Breast epithelium (tissue), 4 donors: ENCODE results near the gene LEO1. TPM values are rescaled to one million over a fixed set of nuclear protein-coding genes. Genes with fewer than 3 reads are reported as not detected.

Experiments
- DNase-seq, 2 donors: peaks; one replicate each; pipeline ENCODE4 v3.0.0-alpha.2; 2019; ENCODE audit warnings: low spot score in 2 of 2
- H3K27ac ChIP-seq, 2 donors: fragments of 200-600 bp; sonication (generic) in 1 of 2; one replicate each; pipeline ENCODE4 v1.5.1; 2016 to 2019; ENCODE audit warnings: mild to moderate bottlenecking in 1 of 2
- H3K27me3 ChIP-seq, 2 donors: fragments of 200-600 bp; sonication (generic) in 1 of 2; one replicate each; pipeline versions ENCODE4 v1.5.1 to v1.6.0; 2017 to 2019; ENCODE audit warnings: control low read depth in 1 of 2, mild to moderate bottlenecking in 1 of 2
- H3K36me3 ChIP-seq: fragments of 200-600 bp; one replicate; pipeline ENCODE4 v1.5.1; 2019
- H3K4me1 ChIP-seq, 2 donors: fragments of 200-600 bp; sonication (generic); one replicate each; pipeline ENCODE4 v1.5.1; 2016 to 2019; ENCODE audit warnings: control low read depth in 1 of 2
- H3K4me3 ChIP-seq, 3 donors: fragments of 200-600 bp; sonication (generic); 1 replicate in 2 of 3; 2 replicates in 1 of 3; pipeline ENCODE4 v1.5.1; 2016 to 2019; ENCODE audit warnings: mild to moderate bottlenecking in 3 of 3, moderate library complexity in 2 of 3
- H3K9me3 ChIP-seq, 2 donors: fragments of 200-600 bp; sonication (generic) in 1 of 2; one replicate each; pipeline ENCODE4 v1.5.1; 2016 to 2019; ENCODE audit warnings: control low read depth in 1 of 2
- CTCF ChIP-seq, 3 donors: fragments of 450-650 bp; IDR thresholded peaks; one replicate each; pipeline ENCODE4 v1.5.1; 2016 to 2017; ENCODE audit warnings: antibody characterized with exemption in 3 of 3, mild to moderate bottlenecking in 3 of 3, moderate library complexity in 3 of 3
- POLR2A ChIP-seq: fragments of 450-650 bp; IDR thresholded peaks from one replicate; pipeline ENCODE4 v1.6.1; 2016; ENCODE audit warnings: antibody characterized with exemption, mild to moderate bottlenecking, moderate library complexity
- POLR2AphosphoS5 ChIP-seq, 3 donors: sonication (generic); formaldehyde crosslinking; IDR thresholded peaks; one replicate each; pipeline ENCODE4 v1.6.1; 2017; ENCODE audit warnings: antibody characterized with exemption in 3 of 3
- intact Hi-C: fragments of 100-400 bp; cut with DNase I; formaldehyde crosslinking; loops from one replicate; pipeline ENCODE4 v1.15.1; 2023; ENCODE audit warnings: low total_unique reads
- total RNA-seq, 3 donors: library from RNA; depleted of rRNA; stranded (reverse); fragments of >200 nt; gene quantifications; one replicate each; pipeline ENCODE4 v1.1.0, GENCODE V29; 2016

LEO1 gene
- total RNA-seq, 3 donors from 2014 or later: 12.8 to 25.5 (median 23.3) TPM

- no peaks in the 10 kb centered on the region for H3K27me3 ChIP-seq
- intact Hi-C loops: loop anchor here (5.0 kb wide), 1 partner anchor 365 kb away; no protein-coding TSS in a partner anchor
- TF ChIP-seq CTCF (IDR thresholded peaks at IDR 0.05) (no peak), POLR2AphosphoS5 (IDR thresholded peaks at IDR 0.05) (no peak), POLR2A (no peak)
- no peaks in the 10 kb centered on the region for H3K4me1 ChIP-seq
- no peaks in the 10 kb centered on the region for H3K9me3 ChIP-seq
- no peak overlapping the region for H3K27ac ChIP-seq
- H3K4me3 ChIP-seq: no peak overlapping the region
- H3K36me3 ChIP-seq: no peaks in the 10 kb centered on the region
- DNase-seq: no peak
Measured at GRCh38 chr15:51947124-51947523, 24.5 kb downstream of the LEO1 start.

GRCh38 chr15:51939216-51939615 is 32.4 kb downstream of the LEO1 start:
- Histone ChIP-seq H3K27me3 (no peaks in the 10 kb centered on the region), H3K4me1 (no peaks in the 10 kb centered on the region), H3K4me3 (no peak overlapping the region), H3K9me3 (no peaks in the 10 kb centered on the region), H3K36me3 (no peaks in the 10 kb centered on the region), H3K27ac (no peak overlapping the region)
- DNase-seq: no peak
- intact Hi-C loops: no loop called here
- no peak for TF ChIP-seq POLR2A
- no peak for TF ChIP-seq POLR2AphosphoS5 (IDR thresholded peaks at IDR 0.05)
- no peak for TF ChIP-seq CTCF (IDR thresholded peaks at IDR 0.05)

GRCh38 chr15:51938286-51938685 is 33.3 kb downstream of the LEO1 start:
- H3K9me3 ChIP-seq: no peaks in the 10 kb centered on the region
- H3K36me3 ChIP-seq: no peaks in the 10 kb centered on the region
- intact Hi-C loops: no loop called here
- no peak overlapping the region for H3K27ac ChIP-seq
- TF ChIP-seq POLR2AphosphoS5 (IDR thresholded peaks at IDR 0.05) (no peak), POLR2A (no peak), CTCF (IDR thresholded peaks at IDR 0.05) (no peak)
- H3K4me3 ChIP-seq: no peak overlapping the region
- H3K27me3 ChIP-seq: no peaks in the 10 kb centered on the region
- no peak for DNase-seq
- H3K4me1 ChIP-seq: no peaks in the 10 kb centered on the region

- no peak overlapping the region for H3K4me3 ChIP-seq
- TF ChIP-seq POLR2AphosphoS5 (IDR thresholded peaks at IDR 0.05): no peak
- no peak for TF ChIP-seq CTCF (IDR thresholded peaks at IDR 0.05)
- TF ChIP-seq POLR2A: no peak
- DNase-seq: no peak
- no peaks in the 10 kb centered on the region for H3K27me3 ChIP-seq
- no peaks in the 10 kb centered on the region for H3K4me1 ChIP-seq
- no peak overlapping the region for H3K27ac ChIP-seq
- H3K9me3 ChIP-seq: no peaks in the 10 kb centered on the region
- no peaks in the 10 kb centered on the region for H3K36me3 ChIP-seq
- intact Hi-C loops: no loop called here
Measured at GRCh38 chr15:51936105-51936478, 35.5 kb downstream of the LEO1 start.

GRCh38 chr15:51935466-51936104 is 36.0 kb downstream of the LEO1 start:
- no peak overlapping the region for H3K4me3 ChIP-seq
- no peak for TF ChIP-seq CTCF (IDR thresholded peaks at IDR 0.05)
- intact Hi-C loops: no loop called here
- H3K9me3 ChIP-seq: no peaks in the 10 kb centered on the region
- H3K27ac ChIP-seq: no peak overlapping the region
- no peak for DNase-seq
- no peaks in the 10 kb centered on the region for H3K36me3 ChIP-seq
- no peaks in the 10 kb centered on the region for H3K27me3 ChIP-seq
- no peaks in the 10 kb centered on the region for H3K4me1 ChIP-seq
